Omental fat pad (tissue), 4 donors: ENCODE data around the gene ISCU. TPM values are rescaled to one million over a fixed set of nuclear protein-coding genes. Genes with fewer than 3 reads are reported as not detected.

ENCODE experiments used
- ATAC-seq: fragments of 150-250 bp; one replicate; pipeline ENCODE4 v1.9.1; 2016; ENCODE audit warnings: mild to moderate bottlenecking, moderate library complexity; ENCODE audit not compliant: low FRiP score
- DNase-seq: peaks from one replicate; pipeline ENCODE4 v3.0.0-alpha.2; 2019; ENCODE audit warnings: low spot score
- CTCF ChIP-seq, 3 donors: fragments of 450-650 bp; IDR thresholded peaks; one replicate each; pipeline ENCODE4 v1.5.1; 2016 to 2017; ENCODE audit warnings: antibody characterized with exemption in 3 of 3, mild to moderate bottlenecking in 3 of 3, moderate library complexity in 2 of 3
- total RNA-seq, 4 donors: library from RNA; depleted of rRNA; stranded (reverse); fragments of >200 nt; gene quantifications; one replicate each; pipeline ENCODE4 v1.1.0, GENCODE V29; 2016

Gene ISCU
- total RNA-seq, 4 donors from 2014 or later = 148 to 260 (median 187) TPM

GRCh38 chr12:108526482-108527165, 35.8 kb upstream of the ISCU start:
- TF ChIP-seq CTCF (IDR thresholded peaks at IDR 0.05) = no peak

GRCh38 chr12:108527166-108527496, 35.3 kb upstream of the ISCU start:
- ATAC-seq (no peak), DNase-seq (no peak)
- TF ChIP-seq CTCF (IDR thresholded peaks at IDR 0.05) = no peak

More at GRCh38 chr12:108526482-108527165, 35.8 kb upstream of the ISCU start:
- no peak for DNase-seq
- no peak for ATAC-seq

- DNase-seq = no peak
- no peak for ATAC-seq
- TF ChIP-seq CTCF (IDR thresholded peaks at IDR 0.05) = no peak
Observed at GRCh38 chr12:108530161-108530560, 32.2 kb upstream of the ISCU start.

GRCh38 chr12:108531929-108532848, 30.2 kb upstream of the ISCU start:
- ATAC-seq (no peak), DNase-seq (no peak)
- no peak for TF ChIP-seq CTCF (IDR thresholded peaks at IDR 0.05)

GRCh38 chr12:108538146-108538545, 24.2 kb upstream of the ISCU start:
- TF ChIP-seq CTCF (IDR thresholded peaks at IDR 0.05) = no peak
- ATAC-seq = no peak
- no peak for DNase-seq

- ATAC-seq (no peak), DNase-seq (no peak)
- no peak for TF ChIP-seq CTCF (IDR thresholded peaks at IDR 0.05)
Observed at GRCh38 chr12:108538616-108539195, 23.7 kb upstream of the ISCU start.
